HFFc6 (cell line): ENCODE measurements around the gene FANK1. TPM values are rescaled to one million over a fixed set of nuclear protein-coding genes. Genes with fewer than 3 reads are reported as not detected.

ENCODE experiments used
- DNase-seq: peaks from one replicate; pipeline ENCODE4 v3.0.0-alpha.2; 2018
- H3K27ac Mint-ChIP-seq: 2 replicates; pipeline ENCODE4 v1.8.0; 2020; ENCODE audit warnings: mild to moderate bottlenecking, mixed read lengths
- H3K27me3 Mint-ChIP-seq: 2 replicates; pipeline ENCODE4 v1.8.0; 2021; ENCODE audit warnings: mild to moderate bottlenecking, moderate library complexity, mixed read lengths; ENCODE audit not compliant: insufficient read depth
- H3K36me3 Mint-ChIP-seq: 2 replicates; pipeline ENCODE4 v1.8.0; 2021; ENCODE audit warnings: low read depth, mixed read lengths
- H3K4me1 Mint-ChIP-seq: 2 replicates; pipeline ENCODE4 v1.8.0; 2020; ENCODE audit warnings: low read depth, mixed read lengths
- H3K4me3 Mint-ChIP-seq: 2 replicates; pipeline ENCODE4 v1.8.0; 2020; ENCODE audit warnings: mild to moderate bottlenecking, moderate library complexity, mixed read lengths
- H3K9me3 Mint-ChIP-seq: 2 replicates; pipeline ENCODE4 v1.8.0; 2020; ENCODE audit warnings: mild to moderate bottlenecking, mixed read lengths
- total RNA-seq, 6 experiments: library from RNA; stranded (reverse); fragmentation: NEBNext Ultra II Directional; extraction: Animal tissue kit (Norgen Biotek cat#: 25700); gene quantifications; 2 replicates in 1 of 6; 3 replicates in 5 of 6; pipeline ENCODE4 v1.2.3, GENCODE V29; 2021
- TF ChIP-seq, protein P1 (sequence below): fragments of 200-600 bp; sonication (generic); IDR thresholded peaks from 2 replicates; pipeline ENCODE4 v1.5.0; 2021; ENCODE audit warnings: antibody characterized with exemption, mild to moderate bottlenecking

FANK1 gene
- total RNA-seq, 6 experiments from 2014 or later = 0.50 to 1.4 (median 0.88) TPM

GRCh38 chr10:125928928-125929585 is 32.7 kb downstream of the FANK1 start:
- Mint-ChIP-seq H3K9me3 (peaks cover 8% of the 10 kb centered on the region; the same call in 1 of the 2 replicates), H3K36me3 (no peaks in the 10 kb centered on the region), H3K27me3 (peaks cover 3% of the 10 kb centered on the region), H3K4me1 (peaks cover under 1% of the 10 kb centered on the region), H3K27ac (no peak overlapping the region), H3K4me3 (no peak overlapping the region)
- TF ChIP-seq, protein P1, sequence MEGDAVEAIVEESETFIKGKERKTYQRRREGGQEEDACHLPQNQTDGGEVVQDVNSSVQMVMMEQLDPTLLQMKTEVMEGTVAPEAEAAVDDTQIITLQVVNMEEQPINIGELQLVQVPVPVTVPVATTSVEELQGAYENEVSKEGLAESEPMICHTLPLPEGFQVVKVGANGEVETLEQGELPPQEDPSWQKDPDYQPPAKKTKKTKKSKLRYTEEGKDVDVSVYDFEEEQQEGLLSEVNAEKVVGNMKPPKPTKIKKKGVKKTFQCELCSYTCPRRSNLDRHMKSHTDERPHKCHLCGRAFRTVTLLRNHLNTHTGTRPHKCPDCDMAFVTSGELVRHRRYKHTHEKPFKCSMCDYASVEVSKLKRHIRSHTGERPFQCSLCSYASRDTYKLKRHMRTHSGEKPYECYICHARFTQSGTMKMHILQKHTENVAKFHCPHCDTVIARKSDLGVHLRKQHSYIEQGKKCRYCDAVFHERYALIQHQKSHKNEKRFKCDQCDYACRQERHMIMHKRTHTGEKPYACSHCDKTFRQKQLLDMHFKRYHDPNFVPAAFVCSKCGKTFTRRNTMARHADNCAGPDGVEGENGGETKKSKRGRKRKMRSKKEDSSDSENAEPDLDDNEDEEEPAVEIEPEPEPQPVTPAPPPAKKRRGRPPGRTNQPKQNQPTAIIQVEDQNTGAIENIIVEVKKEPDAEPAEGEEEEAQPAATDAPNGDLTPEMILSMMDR = no peak
- DNase-seq = no peak

GRCh38 chr10:125929618-125930017 is 33.3 kb downstream of the FANK1 start:
- Mint-ChIP-seq H3K4me3 (no peak overlapping the region), H3K27me3 (peaks cover 3% of the 10 kb centered on the region), H3K4me1 (peaks cover 7% of the 10 kb centered on the region), H3K27ac (no peak overlapping the region), H3K9me3 (peaks cover 8% of the 10 kb centered on the region; the same call in 1 of the 2 replicates), H3K36me3 (no peaks in the 10 kb centered on the region)
- TF ChIP-seq, protein P1 = no peak
- no peak for DNase-seq

DNA sequence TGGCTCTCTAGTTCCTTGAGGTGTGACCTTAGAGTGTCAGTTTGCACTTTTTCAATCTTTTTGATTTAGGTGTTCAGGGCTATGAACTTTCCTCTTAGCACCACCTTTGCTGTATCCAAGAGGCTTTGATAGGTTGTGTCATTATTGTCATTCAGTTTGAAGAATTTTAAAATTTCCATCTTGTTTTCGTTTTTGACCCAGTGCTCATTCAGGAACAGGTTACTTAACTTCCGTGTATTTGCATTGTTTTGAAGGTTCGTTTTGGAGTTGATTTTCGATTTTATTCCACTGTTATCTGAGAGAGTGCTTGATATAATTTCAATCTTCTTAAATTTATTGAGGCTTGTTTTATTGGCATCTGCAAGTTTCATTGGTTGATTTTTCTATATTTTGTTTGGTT is 37.3 kb downstream of the FANK1 start:
- Mint-ChIP-seq H3K27ac (no peak overlapping the region), H3K9me3 (no peaks in the 10 kb centered on the region; the same call in 1 of the 2 replicates), H3K27me3 (peaks cover 2% of the 10 kb centered on the region; the same call in 1 of the 2 replicates), H3K36me3 (no peaks in the 10 kb centered on the region), H3K4me3 (no peak overlapping the region), H3K4me1 (peaks cover 13% of the 10 kb centered on the region)
- TF ChIP-seq, protein P1 = no peak
- DNase-seq = no peak

- Mint-ChIP-seq H3K27ac (no peak overlapping the region), H3K4me1 (peaks cover 13% of the 10 kb centered on the region), H3K27me3 (peaks cover 3% of the 10 kb centered on the region), H3K36me3 (no peaks in the 10 kb centered on the region), H3K4me3 (no peak overlapping the region), H3K9me3 (no peaks in the 10 kb centered on the region)
- TF ChIP-seq, protein P1 = no peak
- DNase-seq = no peak
These were observed 40.0 kb downstream of the FANK1 start for GRCh38 chr10:125936331-125936730.

DNA sequence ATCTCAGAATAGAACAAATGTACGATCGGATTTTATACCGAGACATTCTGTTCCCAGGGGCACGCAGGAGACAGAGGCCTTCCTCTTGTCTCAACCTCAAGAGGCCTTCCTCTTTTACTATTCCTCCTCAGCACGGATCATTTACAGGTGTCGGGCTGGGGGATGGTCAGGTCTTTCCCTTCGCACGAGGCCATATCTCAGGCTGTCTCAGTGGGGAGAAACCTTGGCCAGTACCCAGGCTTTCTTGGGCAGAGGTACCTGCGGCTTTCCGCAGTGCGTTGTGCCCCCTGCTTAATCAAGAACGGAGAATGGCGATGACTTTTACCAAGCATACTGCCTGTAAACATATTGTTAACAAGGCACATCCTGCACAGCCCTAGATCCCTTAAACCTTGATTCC is 44.2 kb downstream of the FANK1 start:
- TF ChIP-seq, protein P1 = no peak
- DNase-seq = no peak
- Mint-ChIP-seq H3K4me3 (no peak overlapping the region), H3K36me3 (peaks cover 4% of the 10 kb centered on the region; the same call in 1 of the 2 replicates), H3K4me1 (no peaks in the 10 kb centered on the region), H3K27me3 (peaks cover 4% of the 10 kb centered on the region; the same call in 1 of the 2 replicates), H3K9me3 (peaks cover 12% of the 10 kb centered on the region), H3K27ac (no peak overlapping the region)
